ENCODE measurements around the gene ACAD8. TPM values are rescaled to one million over a fixed set of nuclear protein-coding genes. Genes with fewer than 3 reads are reported as not detected.

ACAD8 gene
- total RNA-seq, 1 donor from 2014 or later, result 48.0 TPM

GRCh38 chr11:134224710-134225664 is 28.4 kb upstream of the ACAD8 start:
- Mint-ChIP-seq H3K4me3 (ENCODE audit: unreplicated experiment) (peak overlapping the region; percentile 97), H3K9me3 (ENCODE audit: unreplicated experiment) (peaks cover 14% of the 10 kb centered on the region), H3K4me1 (ENCODE audit: low read depth, unreplicated experiment) (peaks cover 31% of the 10 kb centered on the region), H3K27ac (ENCODE audit: unreplicated experiment) (peak overlapping the region; percentile 89), H3K27me3 (ENCODE audit: unreplicated experiment) (peaks cover 15% of the 10 kb centered on the region), H3K36me3 (ENCODE audit: unreplicated experiment) (peaks cover 5% of the 10 kb centered on the region)
- DNase-seq, result peak; percentile 56
- no peak for TF ChIP-seq CTCF (IDR thresholded peaks at IDR 0.05; ENCODE audit: partially characterized antibody, unreplicated experiment)

- Mint-ChIP-seq H3K27me3 (ENCODE audit: unreplicated experiment) (peaks cover 15% of the 10 kb centered on the region), H3K27ac (ENCODE audit: unreplicated experiment) (no peak overlapping the region), H3K9me3 (ENCODE audit: unreplicated experiment) (peaks cover 14% of the 10 kb centered on the region), H3K4me1 (ENCODE audit: low read depth, unreplicated experiment) (peaks cover 36% of the 10 kb centered on the region), H3K36me3 (ENCODE audit: unreplicated experiment) (peaks cover 5% of the 10 kb centered on the region), H3K4me3 (ENCODE audit: unreplicated experiment) (peak overlapping the region; percentile 97)
- DNase-seq, result no peak
- no peak for TF ChIP-seq CTCF (IDR thresholded peaks at IDR 0.05; ENCODE audit: partially characterized antibody, unreplicated experiment)
These were observed 26.5 kb upstream of the ACAD8 start for GRCh38 chr11:134226806-134227325.

- Mint-ChIP-seq H3K4me3 (ENCODE audit: unreplicated experiment) (no peak overlapping the region), H3K4me1 (ENCODE audit: low read depth, unreplicated experiment) (peaks cover 29% of the 10 kb centered on the region), H3K27ac (ENCODE audit: unreplicated experiment) (no peak overlapping the region), H3K27me3 (ENCODE audit: unreplicated experiment) (peaks cover 10% of the 10 kb centered on the region), H3K36me3 (ENCODE audit: unreplicated experiment) (no peaks in the 10 kb centered on the region), H3K9me3 (ENCODE audit: unreplicated experiment) (peaks cover 8% of the 10 kb centered on the region)
- no peak for DNase-seq
- no peak for TF ChIP-seq CTCF (IDR thresholded peaks at IDR 0.05; ENCODE audit: partially characterized antibody, unreplicated experiment)
These were observed 24.7 kb upstream of the ACAD8 start for GRCh38 chr11:134228625-134229024.

- TF ChIP-seq CTCF (IDR thresholded peaks at IDR 0.05; ENCODE audit: partially characterized antibody, unreplicated experiment), result no peak
- Mint-ChIP-seq H3K27me3 (ENCODE audit: unreplicated experiment) (peaks cover 5% of the 10 kb centered on the region), H3K4me1 (ENCODE audit: low read depth, unreplicated experiment) (peaks cover 29% of the 10 kb centered on the region), H3K9me3 (ENCODE audit: unreplicated experiment) (peaks cover 4% of the 10 kb centered on the region), H3K4me3 (ENCODE audit: unreplicated experiment) (no peak overlapping the region), H3K27ac (ENCODE audit: unreplicated experiment) (no peak overlapping the region), H3K36me3 (ENCODE audit: unreplicated experiment) (no peaks in the 10 kb centered on the region)
- DNase-seq, result no peak
These were observed 24.1 kb upstream of the ACAD8 start for GRCh38 chr11:134229126-134229790.

All from glutamatergic neuron (in vitro differentiated cells).